ENCODE results near the gene TAF5L.
"Not testable (repeated sequence)": the region's sequence is repeated elsewhere in the genome, so short reads cannot be mapped to it uniquely, and the experiment has no call there.

The TAF5L gene

GRCh38 chr1:229641306-229641705 lies 15.4 kb upstream of the TAF5L start:
- no peak for DNase-seq

DNA sequence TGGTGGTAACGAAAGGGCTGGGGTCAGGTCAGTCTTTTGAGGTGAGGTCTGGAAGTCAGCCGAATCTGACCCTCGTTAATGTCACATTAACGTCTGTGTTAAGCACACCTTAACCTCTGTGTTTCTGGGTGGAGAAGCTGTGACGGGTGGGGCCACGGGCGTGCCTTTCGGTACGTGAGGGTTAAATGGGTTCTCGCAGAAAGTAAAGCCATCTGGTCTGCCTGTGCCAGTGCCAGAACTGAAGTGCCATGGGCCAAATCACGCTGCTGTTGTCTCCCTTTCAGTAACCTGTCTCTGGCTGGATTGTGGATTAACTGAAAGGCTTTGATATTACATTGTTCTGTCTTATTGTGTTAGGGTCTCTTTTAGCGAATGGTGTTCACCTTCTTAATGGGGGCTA lies 14.5 kb upstream of the TAF5L start:
- DNase-seq, result no peak

- DNase-seq, result no peak
These were observed 11.8 kb upstream of the TAF5L start for GRCh38 chr1:229637746-229638145.

DNA sequence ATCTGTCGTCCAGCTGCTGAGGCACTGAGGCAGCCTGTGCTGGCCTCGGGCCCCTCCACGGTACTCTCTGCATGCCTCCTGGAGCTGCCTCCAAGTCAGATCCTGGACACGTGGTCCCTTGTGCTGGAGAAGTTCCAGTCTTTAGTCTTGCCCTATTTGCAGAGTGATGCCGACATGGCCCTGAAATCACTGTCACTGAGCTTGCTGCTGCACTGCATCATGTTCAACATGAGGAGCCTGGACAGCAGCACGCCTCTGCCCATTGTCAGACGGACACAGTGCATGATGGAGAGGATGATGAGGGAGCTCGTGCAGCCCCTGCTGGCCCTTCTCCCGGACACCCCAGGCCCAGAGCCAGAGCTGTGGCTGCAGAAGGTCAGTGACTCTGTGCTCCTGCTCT lies 10.1 kb upstream of the TAF5L start:
- no peak for DNase-seq

DNA sequence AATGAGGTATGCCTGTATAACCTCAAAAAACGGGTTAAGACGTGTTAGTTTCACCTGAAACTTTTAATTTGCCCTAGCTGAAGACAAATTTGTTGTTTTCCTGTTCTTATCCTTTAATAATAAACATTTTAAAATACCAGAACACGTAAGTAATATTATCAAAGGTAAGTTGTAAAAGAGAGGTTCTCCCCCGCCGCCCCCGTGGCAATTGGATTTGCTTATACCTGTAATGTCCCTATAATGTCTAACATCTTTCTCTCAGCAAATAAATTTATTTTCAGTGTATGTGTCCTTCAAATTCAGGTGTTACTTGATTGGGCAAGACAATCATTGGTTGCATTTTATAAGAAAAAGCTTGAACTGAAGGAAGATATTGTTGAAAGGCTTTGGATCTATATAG lies 6.0 kb upstream of the TAF5L start:
- DNase-seq, result no peak

- DNase-seq, result no peak
These were observed 5.2 kb upstream of the TAF5L start for GRCh38 chr1:229631148-229631547.

GRCh38 chr1:229629261-229629660 lies 3.3 kb upstream of the TAF5L start:
- DNase-seq, result no peak

DNA sequence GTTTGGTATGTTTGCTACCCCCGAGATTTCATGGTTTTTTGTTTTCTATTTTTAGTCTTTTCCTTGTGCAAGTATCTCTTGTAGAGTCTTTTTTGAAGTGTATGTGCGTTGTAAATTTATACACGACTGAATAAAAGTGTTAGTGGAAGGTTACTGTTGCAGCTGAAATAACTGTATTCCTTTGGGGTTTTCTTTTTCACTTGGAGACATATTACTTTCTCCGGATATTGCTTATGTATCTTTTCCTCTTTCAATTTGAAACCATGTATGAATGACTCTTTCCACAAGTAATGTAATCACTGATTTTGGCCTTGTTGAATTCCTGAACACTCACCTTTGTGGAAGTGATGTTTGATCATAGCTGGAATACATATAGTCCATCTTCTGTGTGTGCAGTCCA lies 1.1 kb upstream of the TAF5L start:
- no peak for DNase-seq

DNA sequence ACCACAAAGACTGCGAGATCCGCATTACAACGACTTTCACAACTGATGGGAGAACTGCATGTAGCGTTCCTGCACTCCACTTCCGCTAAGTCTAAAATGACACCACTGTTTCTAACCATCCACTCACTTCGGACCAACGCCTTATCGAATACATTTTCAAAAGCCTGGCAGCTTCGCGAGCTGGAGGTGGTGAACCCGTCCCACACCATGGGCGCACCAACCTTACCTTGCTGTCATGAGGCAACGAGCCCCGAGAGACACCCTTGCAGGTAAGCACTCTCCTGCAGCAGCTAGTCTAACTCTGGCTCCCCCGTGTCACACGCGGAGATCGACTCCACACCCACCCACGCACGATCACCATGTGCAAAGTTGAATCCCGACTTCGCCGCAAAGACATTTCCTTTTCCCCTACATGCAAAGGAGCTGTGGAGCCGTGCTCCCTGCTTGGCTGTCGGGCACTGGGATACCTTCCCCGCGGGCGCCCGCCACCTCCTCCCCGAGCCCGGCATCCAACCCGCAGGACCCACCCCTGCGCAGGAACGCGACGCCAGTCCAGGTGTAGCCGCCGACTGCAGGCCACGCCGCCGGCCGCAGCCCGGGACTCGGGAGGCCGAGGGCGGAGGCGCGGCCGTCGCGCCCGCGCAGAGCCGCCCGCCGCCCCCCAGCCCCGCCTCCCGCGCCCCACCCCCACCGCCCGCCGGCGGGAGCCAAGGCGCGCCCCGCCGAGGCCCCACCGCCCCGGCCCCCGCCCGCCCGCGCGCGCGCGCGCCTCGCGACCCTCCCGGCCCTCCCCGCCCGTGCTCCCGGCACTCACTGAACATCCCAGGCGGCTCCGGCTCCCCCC lies 629 bp downstream of the TAF5L start:
- DNase-seq, result peak; percentile 58

DNA sequence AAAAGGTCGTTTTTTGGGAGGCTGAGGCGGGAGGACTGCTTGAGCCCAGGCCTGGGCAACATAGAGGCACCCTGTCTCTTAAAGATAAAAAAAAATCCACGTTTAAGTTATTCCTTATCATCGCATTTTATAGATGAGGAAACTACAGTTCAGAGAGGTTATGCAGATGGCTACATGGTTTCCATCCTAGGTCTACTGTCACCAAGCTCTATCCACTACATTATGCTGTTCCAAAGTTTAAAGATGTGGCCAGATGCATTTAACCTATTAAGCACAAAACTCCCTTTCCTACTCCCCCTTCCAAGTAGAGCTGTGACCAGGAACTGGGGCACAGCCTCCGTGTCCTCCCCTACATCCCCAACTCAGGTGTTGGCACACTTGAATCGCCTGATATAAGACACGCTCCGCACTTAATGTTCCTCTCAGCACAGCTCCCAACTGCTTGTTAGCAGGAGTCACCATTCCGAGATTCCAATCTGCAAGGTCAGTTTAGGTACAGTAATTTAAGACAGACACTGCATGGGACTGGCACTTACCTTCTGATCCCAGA lies 1.3 kb downstream of the TAF5L start:
- no peak for DNase-seq

DNA sequence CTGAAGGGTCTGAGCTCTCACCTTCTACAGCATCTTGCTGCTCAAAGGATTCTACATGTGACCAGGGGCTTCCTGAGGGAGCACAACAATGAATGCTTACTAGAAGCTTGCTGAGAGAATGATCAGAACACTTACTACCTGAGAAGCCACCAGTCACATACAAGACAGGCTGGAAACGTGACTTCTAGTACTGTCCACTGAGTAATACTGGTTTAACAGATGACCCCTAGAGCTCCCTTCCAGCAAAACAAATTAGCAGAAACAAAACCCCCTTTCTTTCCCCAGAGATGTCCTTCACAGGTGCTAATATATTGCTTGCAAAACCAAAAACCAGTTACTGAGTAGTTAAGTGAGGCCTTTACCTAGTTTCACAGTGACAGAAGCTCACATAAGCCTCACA lies 2.1 kb downstream of the TAF5L start:
- DNase-seq, result no peak

DNA sequence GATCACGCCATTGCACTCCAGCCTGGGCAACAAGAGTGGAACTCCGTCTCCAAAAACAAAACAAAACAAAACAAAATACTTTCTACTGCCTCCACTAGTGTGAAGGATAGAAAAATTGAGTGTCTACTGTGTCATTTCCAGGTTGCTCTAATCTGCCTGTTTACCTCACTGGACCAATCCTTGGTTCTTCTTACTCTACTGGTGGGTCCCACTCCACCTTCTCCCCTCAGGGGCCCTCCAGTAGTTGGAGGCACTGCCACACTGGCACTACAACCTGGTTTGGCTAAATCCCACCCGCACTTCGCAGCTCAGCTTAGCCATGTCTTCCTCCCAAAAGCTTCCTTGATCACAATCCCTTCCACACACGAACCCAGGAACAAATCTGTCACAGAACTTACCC lies 2.7 kb downstream of the TAF5L start:
- DNase-seq, result no peak

DNA sequence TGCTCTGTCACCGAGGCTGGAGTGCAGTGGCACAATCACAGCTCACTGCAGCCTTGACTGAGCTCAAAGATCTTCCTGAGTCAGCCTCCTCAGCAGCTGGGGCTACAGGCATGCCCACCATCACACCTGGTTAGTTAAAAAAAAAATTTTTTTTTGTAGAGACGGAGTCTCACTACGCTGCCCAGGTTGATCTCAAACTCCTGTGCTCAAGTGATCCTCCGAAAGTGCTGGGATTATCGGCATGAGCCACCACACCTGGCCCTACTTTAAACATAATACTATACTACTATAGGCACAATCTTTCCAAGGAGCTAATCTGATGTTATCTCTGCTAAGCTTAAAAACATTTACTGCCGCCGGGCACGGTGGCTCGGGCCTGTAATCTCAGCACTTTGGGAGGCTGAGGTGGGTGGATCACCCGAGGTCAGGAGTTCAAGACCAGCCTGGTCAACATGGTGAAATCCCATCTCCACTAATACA lies 3.2 kb downstream of the TAF5L start:
- not testable (repeated sequence) for DNase-seq

GRCh38 chr1:229621663-229622062 lies 4.3 kb downstream of the TAF5L start:
- no peak for DNase-seq

GRCh38 chr1:229620876-229621275 lies 5.0 kb downstream of the TAF5L start:
- DNase-seq, result no peak

GRCh38 chr1:229619614-229620013 lies 6.3 kb downstream of the TAF5L start:
- no peak for DNase-seq

- no peak for DNase-seq
These were observed 6.9 kb downstream of the TAF5L start for GRCh38 chr1:229619002-229619401.

DNA sequence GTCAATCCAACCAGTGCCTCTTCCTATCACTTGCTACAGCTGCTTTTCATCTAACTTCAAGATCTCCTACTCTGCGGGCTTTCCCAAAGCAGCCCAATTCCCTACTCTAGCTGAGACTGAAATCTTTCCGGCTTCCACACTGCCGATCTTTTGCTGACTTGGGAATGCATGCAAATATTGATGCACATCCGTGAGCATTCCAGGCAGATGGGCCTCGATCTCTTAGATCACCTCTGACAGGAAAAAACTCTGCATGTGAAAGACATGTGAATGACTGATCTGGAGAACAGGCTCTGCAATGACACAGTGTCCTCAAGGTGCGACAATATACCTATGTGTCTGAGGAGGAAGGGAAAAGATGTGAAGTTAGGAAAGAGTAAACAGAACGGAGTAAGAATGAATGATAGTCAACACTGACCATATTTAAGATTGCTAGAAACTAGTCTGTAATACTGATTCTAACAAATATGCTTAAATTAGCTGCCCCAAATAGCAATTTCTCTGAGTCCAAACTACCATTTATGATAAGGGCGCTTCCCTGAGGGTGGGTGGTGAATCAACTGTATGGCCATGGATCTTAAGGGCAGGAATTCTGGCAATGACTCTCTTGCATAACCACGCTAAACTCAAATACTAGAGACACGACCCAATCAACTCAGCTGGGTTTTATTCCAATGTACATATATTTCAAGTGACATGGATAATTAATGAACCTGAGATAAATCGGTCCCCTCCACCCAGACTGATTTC lies 8.4 kb downstream of the TAF5L start:
- DNase-seq, result no peak

DNA sequence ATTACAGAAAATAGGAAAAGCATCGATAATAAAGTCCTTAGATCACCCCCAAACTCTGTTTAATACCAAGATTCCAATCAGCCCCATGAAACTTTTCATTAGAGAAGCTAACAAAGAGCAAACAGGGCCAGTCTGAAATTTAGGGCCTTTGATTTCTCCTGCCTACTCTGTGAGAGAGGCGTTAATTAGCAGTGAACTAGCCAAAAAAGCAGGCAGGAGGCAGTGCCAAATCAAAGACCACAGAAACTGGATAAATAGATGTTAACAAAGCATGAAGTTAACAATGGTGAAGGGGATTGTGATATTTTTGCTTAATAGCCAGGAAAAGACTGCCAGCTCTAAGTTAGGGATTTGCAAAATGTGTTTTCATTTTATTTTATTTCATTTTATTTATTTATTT lies 11.2 kb downstream of the TAF5L start:
- no peak for DNase-seq

- DNase-seq, result no peak
These were observed 12.0 kb downstream of the TAF5L start for GRCh38 chr1:229613938-229614337.

GRCh38 chr1:229608590-229608989 lies 17.3 kb downstream of the TAF5L start:
- DNase-seq, result no peak

GRCh38 chr1:229607370-229607769 lies 18.6 kb downstream of the TAF5L start:
- DNase-seq, result no peak

- DNase-seq, result no peak
These were observed 22.4 kb downstream of the TAF5L start for GRCh38 chr1:229603371-229604005.

DNA sequence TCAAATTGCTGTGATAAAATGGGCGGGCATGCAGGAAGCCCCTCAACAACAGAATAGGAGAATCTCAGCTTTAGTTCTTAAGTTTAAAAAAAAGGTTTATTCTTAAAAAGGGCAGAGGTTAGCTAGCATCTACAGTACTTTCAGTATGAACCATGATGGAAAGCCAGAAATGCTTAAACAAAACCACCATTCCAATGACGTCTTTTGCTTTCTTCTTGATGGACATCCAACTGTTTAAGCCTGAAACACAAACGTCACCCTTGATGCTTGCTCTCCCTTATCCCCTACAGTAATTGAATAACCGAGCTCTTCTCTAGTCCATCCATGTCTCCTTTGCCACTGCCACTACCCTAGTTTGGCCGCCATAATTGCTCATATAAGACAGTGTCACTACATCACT lies 25.7 kb downstream of the TAF5L start:
- DNase-seq, result no peak
